ENCODE data around the gene PLP1.
"Not testable (repeated sequence)": the region's sequence is repeated elsewhere in the genome, so short reads cannot be mapped to it uniquely, and the experiment has no call there.

The PLP1 gene

GRCh38 chrX:103776546-103776945, at the start of gene PLP1:
Gene PLP1 (plus strand): TSS chrX:103776840. CDS start chrX:103776996, 156 bp downstream.
- no peak for DNase-seq

DNA sequence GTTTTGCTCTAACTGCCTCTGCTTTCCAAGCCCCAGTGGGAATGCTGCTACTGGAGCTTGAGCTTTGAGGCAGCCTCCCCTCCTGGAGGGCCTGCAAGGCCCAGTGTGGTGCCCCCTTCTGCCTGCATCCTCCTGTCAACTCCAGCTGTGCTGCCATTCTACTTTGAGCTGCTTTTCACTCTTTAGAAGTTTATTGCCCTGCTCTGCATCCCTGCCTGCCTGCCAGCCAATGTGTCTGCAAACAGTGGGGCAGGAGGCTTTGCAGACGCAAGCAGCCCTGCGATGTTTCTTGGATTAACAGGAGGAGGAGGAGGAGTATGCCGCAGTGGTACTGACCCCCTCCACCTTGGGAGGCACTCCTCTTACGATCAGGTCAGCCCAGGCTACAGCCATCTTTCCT, 49.5 kb upstream of the PLP1 start:
- DNase-seq: no peak

DNA sequence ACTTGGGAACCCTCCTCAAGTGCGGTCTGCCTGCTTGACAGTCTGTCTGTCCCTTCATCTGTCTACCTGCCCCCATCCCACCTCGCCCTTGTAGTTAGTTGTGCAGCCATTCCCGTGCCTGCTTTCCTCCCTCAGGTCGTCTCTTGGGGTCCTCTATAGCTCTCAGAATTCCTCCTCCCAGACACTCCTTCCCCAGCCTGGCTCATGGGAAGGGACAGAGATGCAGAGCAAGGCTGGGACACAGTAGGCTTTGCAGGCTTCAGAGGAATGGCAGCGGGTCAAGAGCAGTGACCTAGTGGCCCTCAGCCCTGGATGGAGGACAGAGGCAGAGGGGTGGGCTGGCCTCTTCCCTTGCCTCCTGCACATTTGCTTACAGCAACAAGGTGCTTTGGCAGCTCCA, 47.6 kb upstream of the PLP1 start:
- DNase-seq: no peak

- DNase-seq: no peak
Observed at GRCh38 chrX:103730147-103730795, 46.4 kb upstream of the PLP1 start.

GRCh38 chrX:103730796-103731493, 45.7 kb upstream of the PLP1 start:
- DNase-seq: no peak

DNA sequence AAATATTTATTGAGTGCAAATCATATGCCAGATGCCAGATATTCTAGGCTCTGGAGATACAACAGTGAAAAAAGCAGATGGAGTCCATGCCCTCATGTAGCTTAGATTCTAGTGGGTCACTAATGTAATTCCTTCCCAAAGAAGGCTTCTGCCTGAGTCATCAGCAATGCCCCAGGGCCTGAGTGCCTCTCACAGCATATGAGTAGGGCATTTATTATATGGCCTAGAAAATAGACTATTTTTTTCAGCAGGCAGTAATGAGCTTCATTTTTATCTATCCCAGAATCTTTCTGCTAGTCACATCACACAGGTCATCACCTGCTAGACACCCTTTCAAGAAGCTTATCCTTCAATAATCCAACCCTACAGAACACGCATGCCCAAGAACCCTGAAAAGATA, 43.6 kb upstream of the PLP1 start:
- DNase-seq: no peak

GRCh38 chrX:103734125-103734760, 42.4 kb upstream of the PLP1 start:
- DNase-seq: no peak

DNA sequence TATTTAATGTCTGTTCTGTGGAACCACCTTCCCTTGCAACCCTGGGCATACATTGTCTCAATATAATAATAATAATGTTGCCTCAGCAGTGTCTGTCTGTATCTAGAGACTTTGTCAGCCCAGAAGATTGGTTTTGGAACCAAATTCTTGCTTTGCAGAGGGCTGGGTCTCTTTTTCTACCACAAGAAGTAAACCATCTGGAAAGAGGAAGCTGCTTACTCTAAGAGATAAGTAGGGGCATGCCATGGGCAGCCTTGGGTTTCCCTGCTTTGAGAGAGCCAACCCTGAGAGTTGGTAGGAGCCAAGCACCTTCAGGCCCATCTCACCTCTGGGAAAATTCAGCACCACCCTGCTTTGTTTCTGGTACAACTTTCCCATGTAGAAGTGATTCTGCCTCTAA, 38.9 kb upstream of the PLP1 start:
- DNase-seq: no peak

- no peak for DNase-seq
Observed at GRCh38 chrX:103739421-103739820, 37.2 kb upstream of the PLP1 start.

- no peak for DNase-seq
Observed at GRCh38 chrX:103741879-103742278, 34.8 kb upstream of the PLP1 start.

- no peak for DNase-seq
Observed at GRCh38 chrX:103742339-103742738, 34.3 kb upstream of the PLP1 start.

- DNase-seq: no peak
Observed at GRCh38 chrX:103747163-103747562, 29.5 kb upstream of the PLP1 start.

GRCh38 chrX:103754401-103754800, 22.2 kb upstream of the PLP1 start:
- DNase-seq: no peak

- DNase-seq: no peak
Observed at GRCh38 chrX:103756736-103757135, 19.9 kb upstream of the PLP1 start.

GRCh38 chrX:103758555-103758954, 18.1 kb upstream of the PLP1 start:
- no peak for DNase-seq

GRCh38 chrX:103763541-103763940, 13.1 kb upstream of the PLP1 start:
- not testable (repeated sequence) for DNase-seq

GRCh38 chrX:103766813-103767555, 9.7 kb upstream of the PLP1 start:
- DNase-seq: not testable (repeated sequence)

GRCh38 chrX:103773445-103773844, 3.2 kb upstream of the PLP1 start:
- DNase-seq: no peak

- no peak for DNase-seq
Observed at GRCh38 chrX:103774070-103774642, 2.5 kb upstream of the PLP1 start.

DNA sequence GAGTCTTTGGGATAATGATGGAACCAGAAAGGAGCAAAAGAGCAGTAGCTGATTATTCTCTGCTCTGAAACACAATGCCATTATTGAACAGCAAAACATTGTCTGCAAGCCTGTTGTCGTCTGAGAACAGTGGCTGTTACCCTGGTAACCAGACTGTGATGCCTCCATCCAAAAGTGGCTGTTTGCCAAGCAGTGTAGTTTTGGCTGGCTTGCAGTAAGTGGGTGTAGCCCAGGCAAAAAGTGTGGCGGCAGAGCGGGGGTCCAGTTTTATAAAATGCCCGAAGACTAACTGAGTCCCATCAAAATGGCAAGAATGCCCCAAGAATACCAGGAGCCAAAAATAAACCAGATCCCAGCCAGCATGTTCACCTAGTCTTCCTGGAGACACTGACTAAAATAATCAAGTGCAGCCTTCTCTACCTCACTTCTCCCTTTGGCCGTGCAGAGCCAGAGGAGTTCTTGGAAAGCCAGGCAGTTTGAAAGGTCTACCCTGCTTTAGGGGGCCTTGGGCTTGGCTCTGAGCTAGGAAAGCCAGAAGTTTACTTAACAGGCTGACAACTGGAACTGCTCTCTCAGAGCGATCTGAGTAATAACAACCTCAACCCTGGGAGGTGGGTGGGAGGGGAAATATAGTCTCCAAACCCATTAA, 2.6 kb downstream of the PLP1 start:
- no peak for DNase-seq

DNA sequence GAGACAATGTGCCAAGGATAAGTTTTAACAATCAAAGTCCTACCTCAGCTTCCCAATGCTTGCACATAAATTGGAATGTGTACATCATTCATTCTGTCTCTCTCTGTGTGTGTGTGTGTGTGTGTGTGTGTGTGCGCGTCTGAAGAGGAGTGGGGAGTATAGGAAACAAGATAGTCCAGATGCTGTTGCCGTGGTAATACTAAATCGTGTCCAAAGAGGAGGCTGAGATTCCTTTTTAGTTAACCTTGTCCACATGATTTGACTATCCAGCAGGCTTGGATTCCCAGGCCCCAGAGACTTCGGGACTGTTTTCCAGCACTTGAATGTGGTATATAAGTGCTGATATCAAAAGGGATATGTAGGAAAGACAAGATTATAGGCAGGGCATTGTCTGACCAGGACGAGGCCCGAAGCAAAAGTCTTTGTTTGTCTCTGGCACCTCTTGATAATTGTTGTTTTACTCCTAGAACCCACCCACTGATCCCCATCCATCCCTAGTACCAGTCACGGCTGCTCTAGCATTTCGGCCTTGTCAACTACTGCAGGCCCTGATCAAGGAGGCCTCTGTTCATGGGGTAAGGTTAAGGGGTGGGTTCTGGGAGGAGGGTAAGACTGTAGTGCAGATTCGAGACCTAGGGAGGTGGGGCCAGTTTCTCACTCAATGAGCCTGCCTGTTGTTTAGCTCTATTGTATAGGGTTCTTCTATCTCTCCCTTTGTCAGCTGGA, 3.9 kb downstream of the PLP1 start:
- DNase-seq: no peak

DNA sequence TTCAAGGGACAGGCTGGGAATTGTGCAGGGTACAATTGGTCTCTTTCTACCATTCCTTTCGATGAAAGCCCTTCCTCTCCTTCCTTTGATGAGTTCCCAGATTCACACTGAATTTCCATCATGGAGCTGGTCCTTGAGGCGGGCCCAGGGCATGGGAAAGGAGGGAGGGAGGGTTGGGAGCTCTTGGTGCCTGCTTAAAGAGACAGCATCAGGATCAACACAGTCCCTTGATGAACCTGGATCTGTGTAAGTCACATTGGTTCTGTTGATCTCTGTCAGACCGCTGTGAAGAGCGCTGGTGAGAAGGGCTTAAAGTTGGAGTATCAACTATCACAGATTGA, 4.4 kb downstream of the PLP1 start:
- no peak for DNase-seq
